Body of pancreas (tissue), 4 donors: ENCODE data around the gene TLCD3B. TPM values are rescaled to one million over a fixed set of nuclear protein-coding genes. Genes with fewer than 3 reads are reported as not detected.
"Not testable (repeated sequence)": the region's sequence is repeated elsewhere in the genome, so short reads cannot be mapped to it uniquely, and the experiment has no call there.

Source experiments
- ATAC-seq: fragments of 150-250 bp; one replicate; pipeline ENCODE4 v1.9.1; 2016
- DNase-seq, 4 donors: peaks; one replicate each; pipeline ENCODE4 v3.0.0-alpha.2; 2019
- H3K27ac ChIP-seq, 4 donors: fragments of 200-600 bp; sonication (generic); 1 replicate in 3 of 4; 2 replicates in 1 of 4; pipeline versions ENCODE4 v1.5.1 to v1.6.1; 2016 to 2019; ENCODE audit warnings: mild to moderate bottlenecking in 1 of 4, mixed read lengths in 1 of 4, moderate library complexity in 1 of 4
- H3K27me3 ChIP-seq, 2 donors: fragments of 200-600 bp; sonication (generic); one replicate each; pipeline ENCODE4 v1.6.0; 2016; ENCODE audit warnings: mild to moderate bottlenecking in 1 of 2
- H3K36me3 ChIP-seq, 2 donors: fragments of 200-600 bp; sonication (generic); replicated peaks in 1 of 2; 2 replicates each; pipeline ENCODE4 v1.5.1; 2016; ENCODE audit warnings: low read depth in 2 of 2; ENCODE audit not compliant: insufficient read depth in 1 of 2
- H3K4me1 ChIP-seq: fragments of 200-600 bp; sonication (generic); one replicate; pipeline ENCODE4 v1.6.0; 2016
- H3K4me3 ChIP-seq, 2 donors: fragments of 200-600 bp; sonication (generic); 1 replicate in 1 of 2; 2 replicates in 1 of 2; pipeline ENCODE4 v1.5.1; 2016 to 2019
- H3K9me3 ChIP-seq, 3 donors: fragments of 200-600 bp; sonication (generic); 1 replicate in 2 of 3; 2 replicates in 1 of 3; pipeline ENCODE4 v1.5.1; 2016
- CTCF ChIP-seq, 7 experiments: fragments of 450-650 bp in 4 of 7; fragments of 200-600 bp in 3 of 7; sonication (generic) in 3 of 7; IDR thresholded peaks; one replicate each; pipeline ENCODE4 v1.5.1; 2016 to 2019; ENCODE audit warnings: antibody characterized with exemption in 7 of 7
- POLR2A ChIP-seq, 3 donors: fragments of 450-650 bp; IDR thresholded peaks; one replicate each; pipeline ENCODE4 v1.6.1; 2016; ENCODE audit warnings: antibody characterized with exemption in 3 of 3, mild to moderate bottlenecking in 2 of 3
- WGBS, 2 donors: methylation state at CpG; one replicate each; pipeline ENCODE4 v1.1.5; 2017; 5-methylcytosine and 5-hydroxymethylcytosine counted together
- intact Hi-C: fragments of 100-400 bp; cut with DNase I; formaldehyde crosslinking; loops from one replicate; pipeline ENCODE4 v1.15.1; 2023
- total RNA-seq, 2 donors: library from RNA; depleted of rRNA; stranded (reverse); fragments of >200 nt; gene quantifications; one replicate each; pipeline ENCODE4 v1.1.0, GENCODE V29; 2016

Gene TLCD3B
- total RNA-seq, 2 donors from 2014 or later: not detected

- Histone ChIP-seq H3K27me3 (no peaks in the 10 kb centered on the region), H3K4me1 (peaks cover 17% of the 10 kb centered on the region), H3K9me3 (no peaks in the 10 kb centered on the region), H3K36me3 (no peaks in the 10 kb centered on the region), H3K27ac (no peak overlapping the region), H3K4me3 (no peak overlapping the region)
- TF ChIP-seq POLR2A (IDR thresholded peaks at IDR 0.05) (no peak), CTCF (IDR thresholded peaks at IDR 0.05) (no peak)
- intact Hi-C loops: loop anchor here (10.0 kb wide), 1 partner anchor 575 kb away; no protein-coding TSS in a partner anchor
- 91 to 93% methylated on average over 7 to 8 of the region's 8 CpGs for WGBS, 2 donors
- no peak for DNase-seq
- no peak for ATAC-seq
Observed at GRCh38 chr16:30049871-30050270, 18.8 kb upstream of the TLCD3B start.

DNA sequence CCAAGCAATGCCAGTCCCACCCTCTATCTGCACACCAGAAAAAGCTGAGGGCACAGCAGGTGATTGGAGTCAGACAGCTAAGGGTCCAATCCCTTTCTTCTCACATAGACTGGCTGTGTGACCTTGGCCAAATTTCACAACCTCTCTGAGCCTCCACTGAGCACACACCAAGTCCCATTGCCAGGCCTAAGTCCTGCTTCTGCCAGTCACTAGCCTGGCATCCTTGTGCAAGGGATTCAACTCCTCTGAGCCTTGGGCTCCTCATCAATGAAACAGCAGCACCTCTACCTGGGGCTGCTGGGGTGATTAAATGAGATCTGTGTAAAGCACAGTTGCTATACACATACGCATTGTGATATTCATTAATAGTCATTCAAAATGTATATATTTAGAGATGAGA lies 15.5 kb upstream of the TLCD3B start:
- no peaks in the 10 kb centered on the region for H3K27me3 ChIP-seq
- no peaks in the 10 kb centered on the region for H3K36me3 ChIP-seq
- H3K9me3 ChIP-seq: no peaks in the 10 kb centered on the region
- H3K4me3 ChIP-seq: no peak overlapping the region
- H3K4me1 ChIP-seq: no peaks in the 10 kb centered on the region
- no peak overlapping the region for H3K27ac ChIP-seq
- TF ChIP-seq CTCF (IDR thresholded peaks at IDR 0.05) (no peak), POLR2A (IDR thresholded peaks at IDR 0.05) (no peak)
- WGBS, 2 donors: 89 to 100% methylated on average over 1 of the region's 1 CpG
- DNase-seq (no peak), ATAC-seq (no peak)
- intact Hi-C loops: loop anchor here (10.0 kb wide), 1 partner anchor 578 kb away; no protein-coding TSS in a partner anchor

DNA sequence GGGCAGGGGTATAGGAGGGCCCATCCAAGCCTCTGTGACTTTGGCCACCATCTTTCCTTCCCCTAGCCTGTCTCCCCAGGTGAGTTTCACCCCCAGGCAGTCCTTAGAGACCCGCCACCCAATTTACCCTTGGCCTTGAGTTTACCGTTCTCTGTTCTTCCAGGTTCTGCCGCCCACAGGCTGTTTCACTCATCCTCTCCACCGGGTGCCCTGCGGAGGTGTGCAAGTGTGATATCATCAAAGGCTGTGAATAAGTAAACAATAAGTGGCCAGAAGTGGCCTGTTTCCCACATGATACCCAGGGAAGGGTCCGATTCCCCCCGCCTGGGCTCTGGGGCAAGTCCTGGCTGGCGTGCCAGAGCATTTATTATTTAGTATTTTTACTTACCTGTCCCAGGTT lies 15.1 kb upstream of the TLCD3B start:
- ATAC-seq: no peak
- Histone ChIP-seq H3K27me3 (no peaks in the 10 kb centered on the region), H3K27ac (no peak overlapping the region), H3K4me1 (no peaks in the 10 kb centered on the region), H3K36me3 (no peaks in the 10 kb centered on the region), H3K9me3 (no peaks in the 10 kb centered on the region), H3K4me3 (no peak overlapping the region)
- DNase-seq: no peak
- intact Hi-C loops: loop anchor here (10.0 kb wide), 1 partner anchor 579 kb away; no protein-coding TSS in a partner anchor
- TF ChIP-seq CTCF (IDR thresholded peaks at IDR 0.05): no peak
- TF ChIP-seq POLR2A (IDR thresholded peaks at IDR 0.05): no peak
- 46 to 47% methylated on average over 8 of the region's 8 CpGs for WGBS, 2 donors

GRCh38 chr16:30041841-30042240 lies 10.8 kb upstream of the TLCD3B start:
- DNase-seq (peak in 1 of 4 donors; percentile 13), ATAC-seq (peak; percentile 55)
- Histone ChIP-seq H3K36me3 (no peaks in the 10 kb centered on the region), H3K4me1 (no peaks in the 10 kb centered on the region), H3K27ac (no peak overlapping the region), H3K9me3 (no peaks in the 10 kb centered on the region), H3K4me3 (no peak overlapping the region), H3K27me3 (no peaks in the 10 kb centered on the region)
- intact Hi-C loops: loop anchor here (10.0 kb wide), 1 partner anchor 583 kb away; no protein-coding TSS in a partner anchor
- TF ChIP-seq CTCF (IDR thresholded peaks at IDR 0.05): peak in 6 of 7 experiments; percentile 38 to 66 (median 54)
- no peak for TF ChIP-seq POLR2A (IDR thresholded peaks at IDR 0.05)
- whole genome bisulfite sequencing, 2 donors: 8 to 12% methylated on average over 5 of the region's 5 CpGs

DNA sequence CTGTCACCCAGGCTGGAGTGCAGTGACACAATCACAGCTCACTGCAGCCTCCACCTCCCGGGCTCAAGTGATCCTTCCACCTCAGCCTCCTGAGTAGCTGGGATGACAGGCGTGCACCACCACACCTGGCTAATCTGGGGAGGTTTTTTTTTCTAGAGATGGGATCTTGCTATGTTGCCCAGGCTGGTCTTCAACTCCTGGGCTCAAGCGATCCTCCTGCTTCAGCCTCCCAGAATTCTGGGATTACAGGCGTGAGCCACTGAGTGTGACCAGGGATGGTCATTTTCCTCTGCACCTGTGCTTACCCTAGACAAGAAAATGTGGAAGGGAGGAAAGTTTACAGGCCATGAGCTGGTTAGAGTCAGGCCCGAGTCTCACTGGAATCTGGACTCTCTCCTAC lies 9.6 kb upstream of the TLCD3B start:
- not testable (repeated sequence) for H3K9me3 ChIP-seq, H3K27ac ChIP-seq, ATAC-seq, H3K36me3 ChIP-seq, H3K4me3 ChIP-seq, DNase-seq, H3K27me3 ChIP-seq, H3K4me1 ChIP-seq
- WGBS, 2 donors: 64 to 74% methylated on average over 5 of the region's 5 CpGs
- intact Hi-C loops: loop anchor here (10.0 kb wide), 1 partner anchor 584 kb away; no protein-coding TSS in a partner anchor
